Mesenchymal stem cell (in vitro differentiated cells and primary cell): Measurements from ENCODE around the gene COG4.
A peak's percentile ranks its signal among the peaks of the same experiment; 100 is the strongest.
"Not testable (repeated sequence)": the region's sequence is repeated elsewhere in the genome, so short reads cannot be mapped to it uniquely, and the experiment has no call there.

Experiments used
- DNase-seq: peaks from one replicate; pipeline ENCODE4 v3.0.0-alpha.2; 2013
- H2AFZ ChIP-seq: one replicate; pipeline ENCODE4 v1.6.1; 2013; ENCODE audit warnings: low read depth, mild to moderate bottlenecking, control low read depth, inconsistent platforms, low read length, moderate library complexity
- H2AK5ac ChIP-seq: 2 replicates; pipeline ENCODE4 v1.6.1; 2013; ENCODE audit warnings: low read length, moderate library complexity, mild to moderate bottlenecking, inconsistent platforms; ENCODE audit not compliant: severe bottlenecking
- H2BK120ac ChIP-seq: one replicate; pipeline ENCODE4 v1.6.1; 2013; ENCODE audit warnings: low read depth, mild to moderate bottlenecking, inconsistent platforms, low read length, moderate library complexity
- H2BK12ac ChIP-seq, 2 experiments: one replicate each; pipeline ENCODE4 v1.6.1; 2013; ENCODE audit warnings: inconsistent platforms in 2 of 2, low read length in 2 of 2, mild to moderate bottlenecking in 2 of 2, moderate library complexity in 2 of 2, control low read depth in 1 of 2
- H2BK15ac ChIP-seq: one replicate; pipeline ENCODE4 v1.6.1; 2013; ENCODE audit warnings: mild to moderate bottlenecking, low read depth, inconsistent platforms; ENCODE audit not compliant: poor library complexity, severe bottlenecking
- H2BK5ac ChIP-seq: 2 replicates; pipeline ENCODE4 v1.6.1; 2013; ENCODE audit warnings: low read depth, mild to moderate bottlenecking, low read length, control low read depth, inconsistent platforms; ENCODE audit not compliant: poor library complexity, severe bottlenecking
- H3K14ac ChIP-seq, 2 experiments: one replicate each; pipeline ENCODE4 v1.6.1; 2013; ENCODE audit warnings: inconsistent platforms in 2 of 2, low read length in 2 of 2, control low read depth in 1 of 2, mild to moderate bottlenecking in 1 of 2, moderate library complexity in 1 of 2
- H3K18ac ChIP-seq, 2 experiments: one replicate each; pipeline ENCODE4 v1.6.1; 2013; ENCODE audit warnings: inconsistent platforms in 2 of 2, low read length in 2 of 2, control low read depth in 1 of 2, low read depth in 1 of 2, mild to moderate bottlenecking in 1 of 2
- H3K23ac ChIP-seq, 2 experiments: one replicate each; pipeline ENCODE4 v1.6.1; 2013; ENCODE audit warnings: inconsistent platforms in 2 of 2, low read length in 2 of 2, mild to moderate bottlenecking in 2 of 2, moderate library complexity in 2 of 2, control low read depth in 1 of 2
- H3K27ac ChIP-seq: 2 replicates; pipeline ENCODE4 v1.5.1; 2013; ENCODE audit warnings: mild to moderate bottlenecking, moderate library complexity, low read length, control low read depth, inconsistent platforms; ENCODE audit not compliant: poor library complexity, severe bottlenecking
- H3K27me3 ChIP-seq, 2 experiments: 2 replicates each; pipeline versions ENCODE4 v1.6.1 to v1.7.0; 2013; ENCODE audit warnings: low read length in 2 of 2, mild to moderate bottlenecking in 2 of 2, moderate library complexity in 2 of 2, control low read depth in 1 of 2, inconsistent platforms in 1 of 2; ENCODE audit not compliant: control insufficient read depth in 1 of 2, insufficient read depth in 1 of 2
- H3K36me3 ChIP-seq, 2 experiments: 2 replicates each; pipeline versions ENCODE4 v1.6.1 to v1.7.0; 2013; ENCODE audit warnings: low read length in 2 of 2, control low read depth in 1 of 2, inconsistent platforms in 1 of 2, low read depth in 1 of 2, mild to moderate bottlenecking in 1 of 2; ENCODE audit not compliant: insufficient read depth in 2 of 2, control insufficient read depth in 1 of 2
- H3K4ac ChIP-seq, 2 experiments: one replicate each; pipeline ENCODE4 v1.6.1; 2013; ENCODE audit warnings: inconsistent platforms in 2 of 2, low read length in 2 of 2, mild to moderate bottlenecking in 2 of 2, moderate library complexity in 2 of 2, control low read depth in 1 of 2, low read depth in 1 of 2
- H3K4me1 ChIP-seq: 2 replicates; pipeline ENCODE4 v1.6.1; 2013; ENCODE audit warnings: low read depth, low read length, control low read depth; ENCODE audit not compliant: control insufficient read depth, insufficient read depth
- H3K4me2 ChIP-seq: 2 replicates; pipeline ENCODE4 v1.6.1; 2013; ENCODE audit warnings: low read length, mild to moderate bottlenecking, inconsistent platforms; ENCODE audit not compliant: poor library complexity, severe bottlenecking
- H3K4me3 ChIP-seq, 2 experiments: 2 replicates each; pipeline versions ENCODE4 v1.5.1 to v1.7.0; 2013; ENCODE audit warnings: low read length in 2 of 2, mild to moderate bottlenecking in 2 of 2, control low read depth in 1 of 2, low read depth in 1 of 2; ENCODE audit not compliant: insufficient read depth in 1 of 2
- H3K79me1 ChIP-seq: replicated peaks from 2 replicates; pipeline ENCODE4 v1.6.1; 2013; ENCODE audit warnings: mild to moderate bottlenecking, control low read depth, low read length, inconsistent platforms; ENCODE audit not compliant: poor library complexity, severe bottlenecking
- H3K9ac ChIP-seq: 2 replicates; pipeline ENCODE4 v1.7.0; 2013; ENCODE audit warnings: mild to moderate bottlenecking, low read length, moderate library complexity
- H3K9me3 ChIP-seq: 2 replicates; pipeline ENCODE4 v1.7.0; 2013; ENCODE audit warnings: mild to moderate bottlenecking, low read length; ENCODE audit not compliant: control insufficient read depth
- H4K8ac ChIP-seq: one replicate; pipeline ENCODE4 v1.6.1; 2013; ENCODE audit warnings: inconsistent platforms, mild to moderate bottlenecking, low read length, moderate library complexity
- H4K91ac ChIP-seq: one replicate; pipeline ENCODE4 v1.6.1; 2013; ENCODE audit warnings: mild to moderate bottlenecking, low read length, inconsistent platforms
- WGBS: methylation state at CpG from one replicate; pipeline ENCODE4 v1.1.7; 2013; ENCODE audit warnings: mixed read lengths; 5-methylcytosine and 5-hydroxymethylcytosine counted together

The COG4 gene

GRCh38 chr16:70544548-70544947 lies 21.2 kb upstream of the COG4 start:
- H2AFZ ChIP-seq, result no peak overlapping the region
- H3K4me3 ChIP-seq, result no peak overlapping the region
- H2BK15ac ChIP-seq, result no peak overlapping the region
- no peak overlapping the region for H4K8ac ChIP-seq
- no peak overlapping the region for H3K23ac ChIP-seq
- 100% methylated on average over 1 of the region's 1 CpG for WGBS
- H3K4me1 ChIP-seq, result no peaks in the 10 kb centered on the region
- H2BK12ac ChIP-seq, result no peak overlapping the region
- H3K79me1 ChIP-seq, result peaks cover 12% of the 10 kb centered on the region
- H3K4me2 ChIP-seq, result no peak overlapping the region
- H4K91ac ChIP-seq, result no peak overlapping the region
- no peak overlapping the region for H3K14ac ChIP-seq
- H2BK5ac ChIP-seq, result no peak overlapping the region
- no peak overlapping the region for H2AK5ac ChIP-seq
- peaks cover 42 to 95% of the 10 kb centered on the region in 2 experiments for H3K36me3 ChIP-seq
- no peak for DNase-seq
- no peak overlapping the region for H3K4ac ChIP-seq
- no peak overlapping the region for H3K18ac ChIP-seq
- H2BK120ac ChIP-seq, result no peak overlapping the region
- H3K27ac ChIP-seq, result no peak overlapping the region
- no peaks in the 10 kb centered on the region for H3K27me3 ChIP-seq
- H3K9ac ChIP-seq, result no peak overlapping the region
- no peaks in the 10 kb centered on the region for H3K9me3 ChIP-seq

GRCh38 chr16:70540994-70541393 lies 17.6 kb upstream of the COG4 start:
- H2BK15ac ChIP-seq, result no peak overlapping the region
- peak overlapping the region; percentile 14 for H3K9ac ChIP-seq
- no peak overlapping the region for H3K23ac ChIP-seq
- no peak overlapping the region for H3K27ac ChIP-seq
- peaks cover 45 to 95% of the 10 kb centered on the region in 2 experiments for H3K36me3 ChIP-seq
- H3K79me1 ChIP-seq, result peaks cover 12% of the 10 kb centered on the region
- no peak overlapping the region for H2AK5ac ChIP-seq
- H3K18ac ChIP-seq, result no peak overlapping the region
- no peaks in the 10 kb centered on the region for H3K4me1 ChIP-seq
- DNase-seq, result no peak
- no peak overlapping the region for H2BK12ac ChIP-seq
- no peak overlapping the region for H2BK120ac ChIP-seq
- no peak overlapping the region for H2BK5ac ChIP-seq
- 84% methylated on average over 3 of the region's 3 CpGs for WGBS
- H2AFZ ChIP-seq, result no peak overlapping the region
- no peak overlapping the region for H4K91ac ChIP-seq
- H3K27me3 ChIP-seq, result no peaks in the 10 kb centered on the region
- no peaks in the 10 kb centered on the region for H3K9me3 ChIP-seq
- no peak overlapping the region for H3K4me2 ChIP-seq
- H3K14ac ChIP-seq, result no peak overlapping the region
- no peak overlapping the region for H4K8ac ChIP-seq
- H3K4me3 ChIP-seq, result no peak overlapping the region
- H3K4ac ChIP-seq, result no peak overlapping the region

- Histone ChIP-seq H3K18ac (no peak overlapping the region), H3K4me3 (no peak overlapping the region), H2BK5ac (no peak overlapping the region), H2AK5ac (no peak overlapping the region), H3K79me1 (peaks cover 9% of the 10 kb centered on the region), H3K9me3 (no peaks in the 10 kb centered on the region), H2AFZ (no peak overlapping the region), H3K23ac (no peak overlapping the region), H3K27ac (no peak overlapping the region), H3K9ac (peak overlapping the region; percentile 11), H4K91ac (no peak overlapping the region), H3K4me1 (no peaks in the 10 kb centered on the region), H3K14ac (no peak overlapping the region), H2BK120ac (no peak overlapping the region), H2BK12ac (no peak overlapping the region), H3K36me3 (peaks cover 48 to 94% of the 10 kb centered on the region in 2 experiments), H2BK15ac (no peak overlapping the region), H4K8ac (no peak overlapping the region), H3K4me2 (no peak overlapping the region), H3K27me3 (no peaks in the 10 kb centered on the region), H3K4ac (no peak overlapping the region)
- 100% methylated on average over 2 of the region's 2 CpGs for WGBS
- DNase-seq, result no peak
Observed at GRCh38 chr16:70534971-70535370, 11.6 kb upstream of the COG4 start.

GRCh38 chr16:70529954-70530353 lies 6.6 kb upstream of the COG4 start:
- H2BK5ac ChIP-seq, DNase-seq, H3K79me1 ChIP-seq, H3K27ac ChIP-seq, H3K4me2 ChIP-seq, H4K91ac ChIP-seq, H3K4me1 ChIP-seq, H2BK15ac ChIP-seq, H2BK120ac ChIP-seq, H3K18ac ChIP-seq, H2AFZ ChIP-seq, H3K9me3 ChIP-seq, H3K4ac ChIP-seq, H3K9ac ChIP-seq, H4K8ac ChIP-seq, H3K27me3 ChIP-seq, H3K23ac ChIP-seq, H3K4me3 ChIP-seq, H3K14ac ChIP-seq, H2BK12ac ChIP-seq, H2AK5ac ChIP-seq: not testable (repeated sequence)
- H3K36me3 ChIP-seq, result peaks cover 42 to 73% of the 10 kb centered on the region in 2 experiments
- WGBS, result 100% methylated on average over 1 of the region's 7 CpGs
